Measurements from ENCODE around the gene OR52N2. TPM values are rescaled to one million over a fixed set of nuclear protein-coding genes. Genes with fewer than 3 reads are reported as not detected.

The OR52N2 gene
- total and polyA plus RNA-seq, 9 of the 15 experiments (the other 6 are each of a cell fraction or from before 2014, with no cell fraction given): not detected

DNA sequence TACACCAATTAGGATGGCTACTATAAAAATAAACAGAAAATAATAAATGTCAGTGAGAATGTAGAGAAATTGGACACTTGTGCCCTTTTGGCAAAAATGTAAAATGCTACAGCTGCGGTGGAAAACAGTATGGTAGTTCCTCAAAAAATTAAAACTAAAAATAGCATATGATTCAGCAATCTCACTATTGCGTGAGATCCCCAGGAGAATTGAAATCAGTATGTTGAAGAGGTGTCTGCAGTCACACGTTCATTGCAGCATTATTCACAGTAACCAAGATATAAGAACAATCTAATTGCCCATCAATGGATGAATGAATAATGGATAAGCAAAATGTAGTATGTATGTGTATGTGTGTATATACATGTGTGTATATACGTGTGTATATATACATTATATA lies 6.8 kb downstream of the OR52N2 start (continued):
- TF ChIP-seq DPF2 (IDR thresholded peaks at IDR 0.05) (0 out of 2 replicates have a peak, but pooled peaks have one; percentile 34), POU5F1 (IDR thresholded peaks at IDR 0.05; ENCODE audit: borderline replicate concordance, low read depth, low read length, partially characterized antibody) (no peak), TRIM28 (IDR thresholded peaks at IDR 0.05) (peak; percentile 53; the same call in 1 of the 2 replicates), FOXJ3 (CRISPR knock-in tag; IDR thresholded peaks at IDR 0.05) (no peak), CEBPG (CRISPR knock-in tag; IDR thresholded peaks at IDR 0.05) (peak; percentile 87), CEBPG (tag; conservative IDR thresholded peaks at IDR 0.05 in 1 of 2, IDR thresholded peaks at IDR 0.05 in 1 of 2) (peak; percentile 60 to 64; a peak in 3 of 4 replicates), HDAC8 (tag; IDR thresholded peaks at IDR 0.05) (no peak), SP2 (IDR thresholded peaks at IDR 0.05; ENCODE audit: extremely low read depth, low read depth, low read length, poor library complexity, severe bottlenecking) (no peak), ZNF436 (CRISPR knock-in tag; IDR thresholded peaks at IDR 0.05) (no peak), PCBP2 (IDR thresholded peaks at IDR 0.05; ENCODE audit: low read depth, low read length, poor library complexity, severe bottlenecking) (no peak), BRF1 (IDR thresholded peaks at IDR 0.05; ENCODE audit: borderline replicate concordance, extremely low read depth, insufficient read length) (no peak), CBX2 (IDR thresholded peaks at IDR 0.05; ENCODE audit: insufficient read depth, low read length, poor library complexity, severe bottlenecking) (no peak), ZNF717 (CRISPR knock-in tag; IDR thresholded peaks at IDR 0.05) (no peak), HDAC3 (IDR thresholded peaks at IDR 0.05; ENCODE audit: borderline replicate concordance, partially characterized antibody) (no peak), SMARCE1 (IDR thresholded peaks at IDR 0.05) (peak; percentile 12; the same call in 1 of the 2 replicates), MAFG (tag; conservative IDR thresholded peaks at IDR 0.05) (peak; percentile 56; the same call in 1 of the 2 replicates), EP300 (IDR thresholded peaks at IDR 0.05; ENCODE audit: low read length) (peak; percentile 46; the same call in 1 of the 2 replicates), CBX3 (IDR thresholded peaks at IDR 0.05; ENCODE audit: borderline replicate concordance in 1 of 2, low read length in 2 of 2) (peak in 1 of 2 experiments; percentile 92; a peak in 2 of 3 replicates), POLR3G (IDR thresholded peaks at IDR 0.05; ENCODE audit: extremely low read depth, insufficient read length, insufficient replicate concordance) (no peak), ZNF766 (CRISPR knock-in tag; conservative IDR thresholded peaks at IDR 0.05) (no peak), FOXM1 (IDR thresholded peaks at IDR 0.05; ENCODE audit: low read depth) (peak; percentile 13; the same call in 1 of the 2 replicates), FOXM1 (CRISPR knock-in tag; IDR thresholded peaks at IDR 0.05; ENCODE audit: low read depth) (no peak)
- TF ChIP-seq, protein P1, sequence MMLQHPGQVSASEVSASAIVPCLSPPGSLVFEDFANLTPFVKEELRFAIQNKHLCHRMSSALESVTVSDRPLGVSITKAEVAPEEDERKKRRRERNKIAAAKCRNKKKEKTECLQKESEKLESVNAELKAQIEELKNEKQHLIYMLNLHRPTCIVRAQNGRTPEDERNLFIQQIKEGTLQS (IDR thresholded peaks at IDR 0.05): peak; percentile 80
- TF ChIP-seq, protein P1 (CRISPR knock-in tag; conservative IDR thresholded peaks at IDR 0.05): no peak
- TF ChIP-seq, protein P2, sequence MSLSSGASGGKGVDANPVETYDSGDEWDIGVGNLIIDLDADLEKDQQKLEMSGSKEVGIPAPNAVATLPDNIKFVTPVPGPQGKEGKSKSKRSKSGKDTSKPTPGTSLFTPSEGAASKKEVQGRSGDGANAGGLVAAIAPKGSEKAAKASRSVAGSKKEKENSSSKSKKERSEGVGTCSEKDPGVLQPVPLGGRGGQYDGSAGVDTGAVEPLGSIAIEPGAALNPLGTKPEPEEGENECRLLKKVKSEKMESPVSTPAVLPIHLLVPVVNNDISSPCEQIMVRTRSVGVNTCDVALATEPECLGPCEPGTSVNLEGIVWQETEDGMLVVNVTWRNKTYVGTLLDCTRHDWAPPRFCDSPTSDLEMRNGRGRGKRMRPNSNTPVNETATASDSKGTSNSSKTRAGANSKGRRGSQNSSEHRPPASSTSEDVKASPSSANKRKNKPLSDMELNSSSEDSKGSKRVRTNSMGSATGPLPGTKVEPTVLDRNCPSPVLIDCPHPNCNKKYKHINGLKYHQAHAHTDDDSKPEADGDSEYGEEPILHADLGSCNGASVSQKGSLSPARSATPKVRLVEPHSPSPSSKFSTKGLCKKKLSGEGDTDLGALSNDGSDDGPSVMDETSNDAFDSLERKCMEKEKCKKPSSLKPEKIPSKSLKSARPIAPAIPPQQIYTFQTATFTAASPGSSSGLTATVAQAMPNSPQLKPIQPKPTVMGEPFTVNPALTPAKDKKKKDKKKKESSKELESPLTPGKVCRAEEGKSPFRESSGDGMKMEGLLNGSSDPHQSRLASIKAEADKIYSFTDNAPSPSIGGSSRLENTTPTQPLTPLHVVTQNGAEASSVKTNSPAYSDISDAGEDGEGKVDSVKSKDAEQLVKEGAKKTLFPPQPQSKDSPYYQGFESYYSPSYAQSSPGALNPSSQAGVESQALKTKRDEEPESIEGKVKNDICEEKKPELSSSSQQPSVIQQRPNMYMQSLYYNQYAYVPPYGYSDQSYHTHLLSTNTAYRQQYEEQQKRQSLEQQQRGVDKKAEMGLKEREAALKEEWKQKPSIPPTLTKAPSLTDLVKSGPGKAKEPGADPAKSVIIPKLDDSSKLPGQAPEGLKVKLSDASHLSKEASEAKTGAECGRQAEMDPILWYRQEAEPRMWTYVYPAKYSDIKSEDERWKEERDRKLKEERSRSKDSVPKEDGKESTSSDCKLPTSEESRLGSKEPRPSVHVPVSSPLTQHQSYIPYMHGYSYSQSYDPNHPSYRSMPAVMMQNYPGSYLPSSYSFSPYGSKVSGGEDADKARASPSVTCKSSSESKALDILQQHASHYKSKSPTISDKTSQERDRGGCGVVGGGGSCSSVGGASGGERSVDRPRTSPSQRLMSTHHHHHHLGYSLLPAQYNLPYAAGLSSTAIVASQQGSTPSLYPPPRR (CRISPR knock-in tag; IDR thresholded peaks at IDR 0.05; ENCODE audit: borderline replicate concordance): no peak

Data from K562 (cell line).